Stomach (tissue), 9 donors: ENCODE measurements around the gene SLC5A11. TPM values are rescaled to one million over a fixed set of nuclear protein-coding genes. Genes with fewer than 3 reads are reported as not detected.

Experiments
- DNase-seq, 2 donors: peaks; one replicate each; pipeline versions ENCODE4 v3.0.0 to v3.0.0-alpha.2; 2013 to 2019
- H3K27ac ChIP-seq, 5 donors: fragments of 200-600 bp in 4 of 5; sonication (generic) in 4 of 5; one replicate each; pipeline ENCODE4 v1.5.1; 2013 to 2019; ENCODE audit warnings: mild to moderate bottlenecking in 1 of 5, moderate library complexity in 1 of 5
- H3K27me3 ChIP-seq, 3 donors: fragments of 200-600 bp; sonication (generic); one replicate each; pipeline ENCODE4 v1.5.1; 2017 to 2019; ENCODE audit warnings: mixed run types in 1 of 3
- H3K36me3 ChIP-seq, 4 donors: fragments of 200-600 bp; sonication (generic); 1 replicate in 3 of 4; 2 replicates in 1 of 4; pipeline ENCODE4 v1.5.1; 2016 to 2019
- H3K4me1 ChIP-seq, 4 donors: fragments of 200-600 bp; sonication (generic); one replicate each; pipeline ENCODE4 v1.5.1; 2016 to 2019
- H3K4me3 ChIP-seq, 4 donors: fragments of 200-600 bp; sonication (generic) in 3 of 4; one replicate each; pipeline ENCODE4 v1.5.1; 2016 to 2019; ENCODE audit warnings: mild to moderate bottlenecking in 1 of 4
- H3K9me3 ChIP-seq, 4 donors: fragments of 200-600 bp; sonication (generic); one replicate each; pipeline ENCODE4 v1.5.1; 2016 to 2019
- CTCF ChIP-seq, 7 experiments: fragments of 450-650 bp in 4 of 7; fragments of 200-600 bp in 3 of 7; sonication (generic) in 3 of 7; IDR thresholded peaks; one replicate each; pipeline ENCODE4 v1.5.1; 2016 to 2019; ENCODE audit warnings: antibody characterized with exemption in 7 of 7, control low read depth in 2 of 7, mild to moderate bottlenecking in 1 of 7
- EP300 ChIP-seq: sonication (generic); formaldehyde crosslinking; IDR thresholded peaks from one replicate; pipeline ENCODE4 v1.6.1; 2017; ENCODE audit warnings: antibody characterized with exemption
- POLR2A ChIP-seq, 4 donors: fragments of 450-650 bp; IDR thresholded peaks; one replicate each; pipeline ENCODE4 v1.6.1; 2016; ENCODE audit warnings: antibody characterized with exemption in 4 of 4, control low read depth in 2 of 4, mild to moderate bottlenecking in 1 of 4, moderate library complexity in 1 of 4
- POLR2AphosphoS5 ChIP-seq, 3 donors: sonication (generic); formaldehyde crosslinking; IDR thresholded peaks; one replicate each; pipeline ENCODE4 v1.6.1; 2016; ENCODE audit warnings: antibody characterized with exemption in 3 of 3
- WGBS, 5 donors: extraction: QIAGEN DNeasy Blood & Tissue Kit in 3 of 5; methylation state at CpG; one replicate each; pipeline versions ENCODE4 v1.1.5 to v1.1.7; 2013 to 2018; 5-methylcytosine and 5-hydroxymethylcytosine counted together
- intact Hi-C: fragments of 100-400 bp; cut with DNase I; formaldehyde crosslinking; loops from one replicate; pipeline ENCODE4 v1.15.1; 2023; ENCODE audit warnings: low total_unique reads
- polyA plus RNA-seq, 3 donors: library from polyadenylated mRNA; stranded (reverse); fragments of 200-250 nt; gene quantifications; one replicate each; pipeline ENCODE4 v1.2.3, GENCODE V29; 2013
- total RNA-seq, 5 donors: library from RNA; depleted of rRNA; stranded (reverse); fragments of >200 nt; gene quantifications; one replicate each; pipeline versions ENCODE4 v1.1.0 to v1.2.3, GENCODE V29; 2014 to 2016
- donor health status: healthy with polysubstance abuse.
- donor health status: Bipolar disorder and iron deficiency.
- donor health status: healthy.

SLC5A11 gene
- total and polyA plus RNA-seq, 8 donors, result not detected

GRCh38 chr16:24846548-24847357 is 990 bp downstream of the SLC5A11 start:
- Histone ChIP-seq H3K27ac (no peak overlapping the region), H3K9me3 (no peaks in the 10 kb centered on the region), H3K4me3 (no peak overlapping the region), H3K4me1 (peaks cover 0 to 7% (median under 1%) of the 10 kb centered on the region in 4 donors), H3K36me3 (no peaks in the 10 kb centered on the region), H3K27me3 (no peaks in the 10 kb centered on the region)
- no peak for DNase-seq
- intact Hi-C loops, result no loop called here
- WGBS, 5 donors, result 29 to 59% (median 43%) methylated on average over 7 to 8 of the region's 8 CpGs
- TF ChIP-seq POLR2AphosphoS5 (IDR thresholded peaks at IDR 0.05), result no peak
- TF ChIP-seq CTCF (IDR thresholded peaks at IDR 0.05), result no peak
- TF ChIP-seq POLR2A (IDR thresholded peaks at IDR 0.05), result no peak

GRCh38 chr16:24847358-24847664 is 1.5 kb downstream of the SLC5A11 start:
- no peaks in the 10 kb centered on the region for H3K9me3 ChIP-seq
- peaks cover 0 to 7% (median 3%) of the 10 kb centered on the region in 4 donors for H3K4me1 ChIP-seq
- no peak for DNase-seq
- H3K27me3 ChIP-seq, result no peaks in the 10 kb centered on the region
- intact Hi-C loops, result no loop called here
- TF ChIP-seq CTCF (IDR thresholded peaks at IDR 0.05), result no peak
- TF ChIP-seq EP300, result no peak
- TF ChIP-seq POLR2AphosphoS5 (IDR thresholded peaks at IDR 0.05), result no peak
- TF ChIP-seq POLR2A (IDR thresholded peaks at IDR 0.05), result no peak
- H3K36me3 ChIP-seq, result no peaks in the 10 kb centered on the region
- WGBS, 5 donors, result 78 to 95% (median 91%) methylated on average over 3 of the region's 3 CpGs
- no peak overlapping the region for H3K27ac ChIP-seq
- no peak overlapping the region for H3K4me3 ChIP-seq

- intact Hi-C loops, result no loop called here
- H3K4me1 ChIP-seq, result peaks cover 0 to 7% (median 3%) of the 10 kb centered on the region in 4 donors
Observed at GRCh38 chr16:24848065-24848464, 2.3 kb downstream of the SLC5A11 start.

GRCh38 chr16:24849641-24850040 is 3.9 kb downstream of the SLC5A11 start:
- H3K36me3 ChIP-seq, result no peaks in the 10 kb centered on the region
- peaks cover 4 to 18% (median 11%) of the 10 kb centered on the region in 4 donors for H3K4me1 ChIP-seq
- no peaks in the 10 kb centered on the region for H3K9me3 ChIP-seq
- no peak overlapping the region for H3K4me3 ChIP-seq
- no peak for DNase-seq
- no peaks in the 10 kb centered on the region for H3K27me3 ChIP-seq
- WGBS, 5 donors, result 88 to 96% (median 90%) methylated on average over 5 of the region's 5 CpGs
- no peak for TF ChIP-seq POLR2AphosphoS5 (IDR thresholded peaks at IDR 0.05)
- H3K27ac ChIP-seq, result no peak overlapping the region
- intact Hi-C loops, result no loop called here

More at GRCh38 chr16:24848065-24848464, 2.3 kb downstream of the SLC5A11 start:
- Histone ChIP-seq H3K36me3 (no peaks in the 10 kb centered on the region), H3K27me3 (no peaks in the 10 kb centered on the region), H3K4me3 (no peak overlapping the region), H3K27ac (no peak overlapping the region), H3K9me3 (no peaks in the 10 kb centered on the region)
- no peak for TF ChIP-seq CTCF (IDR thresholded peaks at IDR 0.05)
- no peak for TF ChIP-seq EP300
- TF ChIP-seq POLR2AphosphoS5 (IDR thresholded peaks at IDR 0.05), result no peak
- no peak for TF ChIP-seq POLR2A (IDR thresholded peaks at IDR 0.05)
- 67 to 79% (median 76%) methylated on average over 5 of the region's 5 CpGs for WGBS, 5 donors
- no peak for DNase-seq

- Histone ChIP-seq H3K4me1 (peaks cover 4 to 19% (median 11%) of the 10 kb centered on the region in 4 donors), H3K27ac (no peak overlapping the region), H3K9me3 (no peaks in the 10 kb centered on the region), H3K36me3 (no peaks in the 10 kb centered on the region), H3K4me3 (no peak overlapping the region), H3K27me3 (no peaks in the 10 kb centered on the region)
- intact Hi-C loops, result no loop called here
- DNase-seq, result no peak
- WGBS, 5 donors, result 61 to 75% (median 72%) methylated on average over 9 of the region's 9 CpGs
- no peak for TF ChIP-seq POLR2A (IDR thresholded peaks at IDR 0.05)
Observed at GRCh38 chr16:24850289-24850938, 4.7 kb downstream of the SLC5A11 start.
